Activated CD8-positive, alpha-beta memory T cell treated with anti-CD3 and anti-CD28 coated beads, Interleukin-2, amount 50 U/mL, for 24 hours (primary cell): Measurements from ENCODE around the gene ZSCAN20.
"Not testable (repeated sequence)": the region's sequence is repeated elsewhere in the genome, so short reads cannot be mapped to it uniquely, and the experiment has no call there.

ENCODE experiments used
- DNase-seq: peaks from one replicate; pipeline ENCODE4 v3.0.0-alpha.2; 2020; ENCODE audit errors: extremely low read depth

ZSCAN20 gene

GRCh38 chr1:33488624-33489023 is 16.2 kb downstream of the ZSCAN20 start:
- no peak for DNase-seq

DNA sequence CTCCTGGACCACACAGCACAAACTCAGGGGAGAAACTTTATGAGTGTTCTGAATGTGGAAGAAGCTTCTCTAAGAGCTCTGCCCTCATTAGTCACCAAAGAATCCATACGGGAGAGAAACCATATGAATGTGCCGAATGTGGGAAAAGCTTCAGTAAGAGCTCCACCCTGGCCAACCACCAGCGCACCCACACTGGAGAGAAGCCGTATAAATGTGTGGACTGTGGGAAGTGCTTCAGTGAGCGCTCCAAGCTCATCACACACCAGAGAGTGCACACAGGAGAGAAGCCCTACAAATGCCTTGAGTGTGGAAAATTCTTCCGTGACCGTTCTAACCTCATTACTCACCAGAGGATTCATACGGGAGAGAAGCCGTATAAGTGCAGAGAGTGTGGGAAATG is 22.5 kb downstream of the ZSCAN20 start:
- no peak for DNase-seq

- no peak for DNase-seq
Observed at GRCh38 chr1:33497410-33497809, 25.0 kb downstream of the ZSCAN20 start.

DNA sequence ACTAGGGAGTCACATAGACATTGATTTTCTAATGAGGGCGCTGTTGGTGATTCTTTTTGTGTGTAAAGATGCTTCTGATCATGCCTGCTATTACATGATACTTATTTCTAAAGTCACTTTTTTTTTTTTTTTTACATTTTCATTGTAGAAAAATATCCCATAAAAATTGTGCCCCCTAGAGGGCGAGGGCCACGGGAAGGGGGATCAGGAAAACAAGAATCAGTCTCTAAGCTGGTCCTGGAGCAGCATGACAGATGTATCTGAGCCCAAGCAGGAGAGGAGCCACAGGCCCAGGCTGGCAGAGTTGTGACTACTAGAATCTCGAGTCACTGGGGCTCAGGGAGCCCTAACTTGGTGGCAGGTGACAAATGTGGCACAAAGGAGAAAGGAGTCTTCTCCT is 28.1 kb downstream of the ZSCAN20 start:
- DNase-seq: no peak

DNA sequence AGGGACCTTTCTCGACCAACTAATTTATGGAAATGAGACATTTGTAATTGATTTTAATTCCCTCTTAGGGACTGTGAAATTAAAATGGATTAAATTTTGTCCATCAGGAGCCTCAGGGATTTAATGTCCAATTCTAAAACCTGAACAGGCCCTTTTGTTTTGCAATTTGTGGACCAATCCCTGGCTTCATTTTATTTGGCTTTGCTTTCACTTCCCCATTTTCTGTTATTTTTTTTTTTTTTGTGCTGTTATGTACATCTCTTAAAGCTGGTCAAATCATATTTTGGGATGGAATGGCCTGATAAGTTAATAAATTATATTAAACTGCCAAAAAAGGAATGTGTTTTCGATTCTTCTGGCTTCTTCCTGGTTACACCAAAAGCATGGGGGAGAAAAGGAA is 28.9 kb downstream of the ZSCAN20 start:
- no peak for DNase-seq

DNA sequence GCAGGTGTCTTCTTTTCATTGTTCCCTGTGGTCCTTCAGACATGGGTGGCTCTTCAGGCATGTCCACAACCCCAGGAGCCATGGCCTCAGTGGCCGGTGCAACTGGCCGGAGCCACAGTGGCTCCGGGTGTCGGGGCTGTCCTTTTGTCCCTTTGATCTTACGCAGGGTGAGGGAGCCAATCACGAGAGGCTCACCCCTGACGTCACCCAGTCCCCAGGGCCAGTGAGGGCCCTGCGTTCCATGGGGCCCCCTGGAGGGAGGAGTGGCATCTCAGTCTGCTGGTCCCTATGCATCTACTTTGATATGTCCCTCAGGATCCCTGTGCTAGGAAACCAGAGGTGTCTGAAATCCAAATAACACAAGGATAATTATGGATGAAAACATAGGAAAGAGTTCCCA is 29.3 kb downstream of the ZSCAN20 start:
- DNase-seq: no peak

- DNase-seq: no peak
Observed at GRCh38 chr1:33502726-33503125, 30.3 kb downstream of the ZSCAN20 start.

GRCh38 chr1:33503506-33503905 is 31.1 kb downstream of the ZSCAN20 start:
- DNase-seq: no peak

DNA sequence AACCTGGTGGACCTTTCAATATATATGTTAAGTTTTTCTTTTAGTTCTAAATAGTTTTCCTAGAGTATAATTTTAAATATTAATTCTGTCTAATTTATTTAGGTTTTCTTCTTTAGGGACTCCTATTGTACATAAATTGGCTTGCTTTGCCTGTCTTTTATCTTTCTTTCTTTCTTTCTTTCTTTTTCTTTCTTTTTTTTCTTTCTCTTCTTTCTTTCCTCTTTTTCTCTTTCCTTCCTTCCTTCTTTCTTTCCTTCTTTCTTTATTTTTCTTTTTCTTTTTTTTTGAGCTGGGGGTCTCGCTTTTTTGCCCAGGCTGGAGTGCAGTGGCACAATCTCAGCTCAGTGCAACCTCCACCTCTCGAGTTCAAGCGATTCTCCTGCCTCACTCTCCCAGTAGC is 35.2 kb downstream of the ZSCAN20 start:
- no peak for DNase-seq

- DNase-seq: no peak
Observed at GRCh38 chr1:33508151-33508550, 35.7 kb downstream of the ZSCAN20 start.

GRCh38 chr1:33509276-33509675 is 36.8 kb downstream of the ZSCAN20 start:
- DNase-seq: not testable (repeated sequence)

- DNase-seq: no peak
Observed at GRCh38 chr1:33512226-33513011, 40.0 kb downstream of the ZSCAN20 start.

GRCh38 chr1:33515112-33515511 is 42.7 kb downstream of the ZSCAN20 start:
- DNase-seq: no peak

- no peak for DNase-seq
Observed at GRCh38 chr1:33515607-33516006, 43.2 kb downstream of the ZSCAN20 start.

DNA sequence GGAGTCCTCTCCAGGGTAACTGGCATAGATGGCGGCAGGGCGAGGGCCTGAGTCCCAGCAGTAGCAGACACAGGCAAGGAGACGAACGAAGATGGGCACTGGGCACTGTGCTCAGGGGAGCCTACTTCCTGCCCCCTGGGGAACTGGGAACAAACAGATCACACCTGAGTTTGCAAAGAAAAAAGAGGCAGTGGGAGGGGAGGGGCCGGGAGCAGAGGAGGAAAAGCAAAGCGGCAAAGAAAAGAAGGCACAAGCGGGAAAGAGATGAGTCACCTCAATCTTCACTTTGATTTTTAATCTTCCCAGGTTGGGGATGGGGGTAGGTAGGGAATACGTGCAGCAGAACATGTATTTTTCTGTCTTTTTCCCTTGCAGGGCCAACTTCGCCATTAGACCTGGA is 44.0 kb downstream of the ZSCAN20 start:
- DNase-seq: no peak

GRCh38 chr1:33516891-33517567 is 44.6 kb downstream of the ZSCAN20 start:
- no peak for DNase-seq

GRCh38 chr1:33517596-33518250 is 45.3 kb downstream of the ZSCAN20 start:
- DNase-seq: no peak

GRCh38 chr1:33519240-33519884 is 46.9 kb downstream of the ZSCAN20 start:
- DNase-seq: no peak

GRCh38 chr1:33524586-33524985 is 52.1 kb downstream of the ZSCAN20 start:
- no peak for DNase-seq

DNA sequence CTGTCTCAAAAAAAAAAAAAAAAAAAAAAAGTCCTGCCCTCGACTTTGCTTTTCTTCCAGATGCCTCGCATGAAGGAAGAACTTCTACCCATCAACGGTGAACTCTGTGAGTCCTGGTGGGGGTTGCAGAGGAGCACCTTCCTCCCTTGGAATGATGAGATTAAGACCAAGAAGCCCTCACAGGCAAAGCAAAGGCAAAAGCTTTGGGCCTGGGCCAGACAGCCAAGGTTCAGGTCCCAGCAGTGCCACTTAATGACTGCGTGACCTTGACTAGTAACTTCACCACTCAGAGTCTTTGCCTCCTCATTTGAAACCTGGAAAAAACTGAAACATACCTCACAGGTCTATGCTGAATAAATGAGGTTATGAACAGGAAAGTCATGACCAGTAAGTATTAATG is 55.5 kb downstream of the ZSCAN20 start:
- no peak for DNase-seq

- DNase-seq: no peak
Observed at GRCh38 chr1:33529957-33530356, 57.5 kb downstream of the ZSCAN20 start.

GRCh38 chr1:33532250-33532649 is 59.8 kb downstream of the ZSCAN20 start:
- DNase-seq: no peak
